HCT116 (cell line): ENCODE data around the gene TIMM10. TPM values are rescaled to one million over a fixed set of nuclear protein-coding genes. Genes with fewer than 3 reads are reported as not detected.

Experiments
- ATAC-seq: fragments of 200-7000 bp; cut with Tn5 transposase; 2 replicates; pipeline ENCODE4 v1.9.1; 2020; ENCODE audit warnings: mild to moderate bottlenecking, moderate library complexity
- BruUV-seq: library from RNA; stranded (reverse); fragments of 400-500 nt; replicated peaks from 2 replicates; lab custom pipeline; 2021; lab: Mats Ljungman, UMichigan
- CTCF ChIA-PET: fragments of 300-600 bp; sonication (Branson Sonifier 250); formaldehyde crosslinking; loops from one replicate; lab custom pipeline; 2021; ENCODE audit warnings: antibody characterized with exemption; lab: Charles Lee
- POLR2A ChIA-PET: fragments of 300-600, 350-600 bp; sonication (Branson Sonifier 250); formaldehyde crosslinking; loops from one replicate; lab custom pipeline; 2021; ENCODE audit warnings: antibody characterized with exemption; lab: Charles Lee
- RAD21 ChIA-PET, 2 experiments: fragments of 300-600 bp; sonication (Branson Sonifier 250); formaldehyde crosslinking; loops; one replicate each; lab custom pipeline; 2023; ENCODE audit warnings: low total read pairs in 2 of 2; ENCODE audit not compliant: uncharacterized antibody in 2 of 2, unreplicated experiment in 2 of 2, low non-redundant PET in 1 of 2; lab: Charles Lee
- DNase-seq: peaks from one replicate; pipeline ENCODE4 v3.0.0-alpha.2; 2010; ENCODE audit warnings: low read depth, low spot score
- H2AFZ ChIP-seq: fragments of 200-600 bp; shearing (Covaris generic), sonication (generic); 2 replicates; pipeline ENCODE4 v1.6.1; 2017; ENCODE audit warnings: low read depth, mixed run types, mixed read lengths, antibody characterized with exemption, low read length; ENCODE audit not compliant: poor library complexity, severe bottlenecking
- H3K27ac ChIP-seq: 2 replicates; pipeline ENCODE4 v1.5.1; 2012; ENCODE audit warnings: low read depth, low read length
- H3K27me3 ChIP-seq: fragments of 200-600 bp; sonication (generic); 2 replicates; pipeline ENCODE4 v1.6.1; 2016; ENCODE audit warnings: mixed run types, low read length, mixed read lengths; ENCODE audit not compliant: insufficient read depth
- H3K36me3 ChIP-seq, 2 experiments: fragments of 200-500 bp in 1 of 2; fragments of 200-600 bp in 1 of 2; sonication (Bioruptor generic) in 1 of 2; sonication (generic) in 1 of 2; 2 replicates each; pipeline versions ENCODE4 v1.5.1 to v1.6.1; 2014 to 2016; ENCODE audit warnings: low read length in 2 of 2, inconsistent platforms in 1 of 2, mixed read lengths in 1 of 2, mixed run types in 1 of 2; ENCODE audit not compliant: insufficient read depth in 2 of 2, control insufficient read depth in 1 of 2
- H3K4me1 ChIP-seq, 2 experiments: fragments of 200-600 bp in 1 of 2; sonication (generic) in 1 of 2; 2 replicates each; pipeline versions ENCODE4 v1.5.1 to v1.6.1; 2012 to 2017; ENCODE audit warnings: low read length in 2 of 2, inconsistent platforms in 1 of 2, mild to moderate bottlenecking in 1 of 2, mixed read lengths in 1 of 2, mixed run types in 1 of 2, moderate library complexity in 1 of 2; ENCODE audit not compliant: insufficient read depth in 2 of 2, control insufficient read depth in 1 of 2
- H3K4me2 ChIP-seq: fragments of 200-600 bp; sonication (generic); 2 replicates; pipeline ENCODE4 v1.6.1; 2017; ENCODE audit warnings: mixed run types, low read length, mixed read lengths
- H3K4me3 ChIP-seq, 2 experiments: fragments of 200-600 bp in 1 of 2; sonication (generic) in 1 of 2; replicated peaks in 1 of 2; 2 replicates each; pipeline ENCODE4 v1.5.1; 2011 to 2016; ENCODE audit warnings: low read length in 2 of 2, control low read depth in 1 of 2, low read depth in 1 of 2, mild to moderate bottlenecking in 1 of 2, mixed read lengths in 1 of 2, mixed run types in 1 of 2
- H3K79me2 ChIP-seq: fragments of 200-600 bp; sonication (generic); 2 replicates; pipeline ENCODE4 v1.6.1; 2017; ENCODE audit warnings: mild to moderate bottlenecking, mixed run types, low read length, moderate library complexity, mixed read lengths; ENCODE audit not compliant: insufficient read depth
- H3K9ac ChIP-seq: fragments of 200-600 bp; sonication (generic); 2 replicates; pipeline ENCODE4 v1.6.1; 2016; ENCODE audit warnings: low read length, mixed read lengths
- H3K9me2 ChIP-seq: fragments of 200-600 bp; sonication (generic), shearing (Covaris generic); 2 replicates; pipeline ENCODE4 v1.6.1; 2017; ENCODE audit warnings: mixed run types, mild to moderate bottlenecking, moderate library complexity; ENCODE audit not compliant: insufficient read depth
- H3K9me3 ChIP-seq, 2 experiments: fragments of 200-500 bp in 1 of 2; fragments of 200-600 bp in 1 of 2; sonication (Bioruptor generic) in 1 of 2; sonication (generic) in 1 of 2; 2 replicates each; pipeline ENCODE4 v1.6.1; 2014 to 2017; ENCODE audit warnings: low read length in 2 of 2, mixed read lengths in 2 of 2, inconsistent platforms in 1 of 2, low read depth in 1 of 2, mild to moderate bottlenecking in 1 of 2, mixed run types in 1 of 2, moderate library complexity in 1 of 2; ENCODE audit not compliant: control insufficient read depth in 1 of 2, insufficient read depth in 1 of 2
- H4K20me1 ChIP-seq: fragments of 200-600 bp; sonication (generic), shearing (Covaris generic); 2 replicates; pipeline ENCODE4 v1.6.1; 2017; ENCODE audit warnings: mixed run types, mild to moderate bottlenecking, moderate library complexity; ENCODE audit not compliant: insufficient read depth
- CEBPB ChIP-seq: IDR thresholded peaks from 2 replicates; pipeline ENCODE4 v1.6.1; 2012; ENCODE audit warnings: low read depth
- EZH2 ChIP-seq: fragments of 200-600 bp; sonication (generic); IDR thresholded peaks from 2 replicates; pipeline ENCODE4 v1.6.1; 2017; ENCODE audit warnings: antibody characterized with exemption, mixed run types
- EZH2phosphoT487 ChIP-seq: fragments of 200-600 bp; IDR thresholded peaks from 2 replicates; pipeline ENCODE4 v1.6.1; 2018; ENCODE audit warnings: antibody characterized with exemption, borderline replicate concordance
- FOSL1 ChIP-seq: IDR thresholded peaks from 2 replicates; pipeline ENCODE4 v1.6.1; 2012; ENCODE audit warnings: low read depth
- JUND ChIP-seq: IDR thresholded peaks from 2 replicates; pipeline ENCODE4 v1.6.1; 2012
- POLR2A ChIP-seq: IDR thresholded peaks from 2 replicates; pipeline ENCODE4 v1.7.0; 2011; ENCODE audit warnings: borderline replicate concordance; ENCODE audit not compliant: insufficient read depth, insufficient read length; ENCODE audit errors: extremely low read depth
- RAD21 ChIP-seq: IDR thresholded peaks from 2 replicates; pipeline ENCODE4 v1.6.1; 2012; ENCODE audit warnings: low read depth, mild to moderate bottlenecking
- SP1 ChIP-seq: IDR thresholded peaks from 2 replicates; pipeline ENCODE4 v1.6.1; 2012; ENCODE audit warnings: low read depth
- YY1 ChIP-seq: IDR thresholded peaks from 2 replicates; pipeline ENCODE4 v1.6.1; 2011; ENCODE audit warnings: low read length, low read depth, moderate library complexity, mild to moderate bottlenecking; ENCODE audit not compliant: insufficient replicate concordance; ENCODE audit errors: extremely low read depth
- ZNF274 ChIP-seq: fragments of 200-500 bp; sonication (Bioruptor generic); IDR thresholded peaks from 2 replicates; pipeline ENCODE4 v1.6.1; 2014; ENCODE audit warnings: mild to moderate bottlenecking, low read depth, low read length, inconsistent platforms
- intact Hi-C: fragments of 100-400 bp; cut with micrococcal nuclease; formaldehyde crosslinking; loops from 2 replicates; pipeline ENCODE4 v1.10.0; 2022
- total RNA-seq: library from RNA; stranded (reverse); gene quantifications from one replicate; pipeline ENCODE4 v1.2.1, GENCODE V29; 2021; ENCODE audit not compliant: unreplicated experiment
- TF ChIP-seq, protein P1 (sequence below): IDR thresholded peaks from 2 replicates; pipeline ENCODE4 v1.6.1; 2012
- TF ChIP-seq, protein P2 (sequence below): IDR thresholded peaks from 2 replicates; pipeline ENCODE4 v1.6.1; 2012; ENCODE audit warnings: low read depth
- TF ChIP-seq, protein P3 (sequence below): IDR thresholded peaks from 2 replicates; pipeline ENCODE4 v1.6.1; 2012
- TF ChIP-seq, protein P4 (sequence below): IDR thresholded peaks from 2 replicates; pipeline ENCODE4 v1.6.1; 2011; ENCODE audit warnings: mild to moderate bottlenecking, low read length, moderate library complexity; ENCODE audit not compliant: insufficient replicate concordance; ENCODE audit errors: extremely low read depth

Gene TIMM10
- total RNA-seq, 1 experiment from 2014 or later = 65.6 TPM

DNA sequence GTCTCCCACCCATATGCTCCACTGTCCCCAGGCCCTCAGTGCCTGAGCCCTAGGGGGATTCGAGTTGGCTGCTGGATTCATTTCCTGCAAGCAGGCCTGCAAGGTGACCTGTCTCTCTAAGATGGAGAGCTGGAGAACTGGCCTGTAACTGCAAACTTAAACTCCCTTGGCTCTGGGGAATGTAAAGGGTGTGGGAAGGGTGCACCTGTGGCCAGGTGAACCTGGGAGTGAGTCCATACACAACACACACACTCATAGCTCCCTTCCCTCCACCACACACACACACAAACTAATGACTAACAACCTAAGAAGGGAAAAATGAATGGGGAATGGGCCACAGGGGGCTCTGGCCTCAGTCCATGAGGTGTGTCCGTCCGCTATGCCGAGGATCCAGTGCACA lies 21.4 kb upstream of the TIMM10 start:
- Histone ChIP-seq H3K27ac (no peak overlapping the region), H3K36me3 (peaks cover 0 to 4% of the 10 kb centered on the region in 2 experiments; a peak in 2 of 4 replicates), H3K4me2 (no peak overlapping the region), H2AFZ (no peak overlapping the region), H3K9me2 (no peaks in the 10 kb centered on the region), H3K9ac (no peak overlapping the region), H3K79me2 (no peaks in the 10 kb centered on the region), H4K20me1 (no peaks in the 10 kb centered on the region), H3K4me1 (peaks cover 0 to 14% of the 10 kb centered on the region in 2 experiments; a peak in 3 of 4 replicates), H3K27me3 (no peaks in the 10 kb centered on the region), H3K4me3 (no peak overlapping the region), H3K9me3 (no peaks in the 10 kb centered on the region)
- ATAC-seq = no peak
- TF ChIP-seq CEBPB (no peak), EZH2 (no peak), ZNF274 (no peak)
- CTCF ChIA-PET = no interaction called here
- no peak for DNase-seq
- POLR2A ChIA-PET = no interaction called here
- intact Hi-C loops = no loop called here
- TSS peak; percentile 41 for BruUV-seq
- RAD21 ChIA-PET = interaction anchor here in 1 of 2 experiments (0.6 kb wide), 1 partner anchor 92 kb away, joined by 3 read pairs; no protein-coding TSS in a partner anchor

DNA sequence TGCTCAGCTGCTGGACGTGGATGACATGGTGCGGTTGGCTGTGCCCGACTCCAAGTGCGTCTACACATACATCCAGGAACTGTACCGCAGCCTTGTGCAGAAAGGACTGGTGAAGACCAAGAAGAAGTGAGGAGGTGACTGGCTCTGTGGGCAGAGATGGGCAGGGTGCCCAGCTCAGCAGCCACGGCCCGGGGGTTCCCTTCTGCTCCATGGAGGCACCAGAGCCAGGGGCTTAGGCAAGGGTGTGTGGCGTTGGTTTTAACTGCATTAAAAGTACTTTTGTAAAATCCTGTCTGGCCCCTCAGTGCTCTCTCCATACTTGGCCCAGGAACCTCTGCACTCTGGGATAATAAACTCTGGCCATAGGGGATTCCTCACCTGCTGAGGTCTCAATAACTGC lies 19.4 kb upstream of the TIMM10 start:
- CTCF ChIA-PET = interaction anchor here (1.4 kb wide), 1 partner anchor 18 kb away, joined by 3 read pairs; the partner anchor contains the start of gene UBE2L6
- ATAC-seq (no peak), DNase-seq (no peak)
- no TSS peak for BruUV-seq
- no peaks in the 10 kb centered on the region for H3K9me2 ChIP-seq
- H3K4me1 ChIP-seq = peaks cover 0 to 20% of the 10 kb centered on the region in 2 experiments; a peak in 3 of 4 replicates
- no peaks in the 10 kb centered on the region for H4K20me1 ChIP-seq
- no peak overlapping the region for H3K27ac ChIP-seq
- POLR2A ChIA-PET = no interaction called here
- no peak overlapping the region for H3K4me3 ChIP-seq
- RAD21 ChIA-PET = no interaction called here
- intact Hi-C loops = no loop called here
- H3K9me3 ChIP-seq = no peaks in the 10 kb centered on the region
- no peak overlapping the region for H2AFZ ChIP-seq
- no peaks in the 10 kb centered on the region for H3K27me3 ChIP-seq
- no peak overlapping the region for H3K9ac ChIP-seq
- H3K4me2 ChIP-seq = no peak overlapping the region
- no peaks in the 10 kb centered on the region for H3K79me2 ChIP-seq
- H3K36me3 ChIP-seq = peaks cover 0 to 2% of the 10 kb centered on the region in 2 experiments; a peak in 1 of 4 replicates
- TF ChIP-seq SP1 (no peak), POLR2A (no peak), YY1 (no peak), RAD21 (no peak), EZH2phosphoT487 (no peak), JUND (no peak), FOSL1 (no peak)
- TF ChIP-seq, protein P1, sequence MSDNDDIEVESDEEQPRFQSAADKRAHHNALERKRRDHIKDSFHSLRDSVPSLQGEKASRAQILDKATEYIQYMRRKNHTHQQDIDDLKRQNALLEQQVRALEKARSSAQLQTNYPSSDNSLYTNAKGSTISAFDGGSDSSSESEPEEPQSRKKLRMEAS = no peak
- TF ChIP-seq, protein P2, sequence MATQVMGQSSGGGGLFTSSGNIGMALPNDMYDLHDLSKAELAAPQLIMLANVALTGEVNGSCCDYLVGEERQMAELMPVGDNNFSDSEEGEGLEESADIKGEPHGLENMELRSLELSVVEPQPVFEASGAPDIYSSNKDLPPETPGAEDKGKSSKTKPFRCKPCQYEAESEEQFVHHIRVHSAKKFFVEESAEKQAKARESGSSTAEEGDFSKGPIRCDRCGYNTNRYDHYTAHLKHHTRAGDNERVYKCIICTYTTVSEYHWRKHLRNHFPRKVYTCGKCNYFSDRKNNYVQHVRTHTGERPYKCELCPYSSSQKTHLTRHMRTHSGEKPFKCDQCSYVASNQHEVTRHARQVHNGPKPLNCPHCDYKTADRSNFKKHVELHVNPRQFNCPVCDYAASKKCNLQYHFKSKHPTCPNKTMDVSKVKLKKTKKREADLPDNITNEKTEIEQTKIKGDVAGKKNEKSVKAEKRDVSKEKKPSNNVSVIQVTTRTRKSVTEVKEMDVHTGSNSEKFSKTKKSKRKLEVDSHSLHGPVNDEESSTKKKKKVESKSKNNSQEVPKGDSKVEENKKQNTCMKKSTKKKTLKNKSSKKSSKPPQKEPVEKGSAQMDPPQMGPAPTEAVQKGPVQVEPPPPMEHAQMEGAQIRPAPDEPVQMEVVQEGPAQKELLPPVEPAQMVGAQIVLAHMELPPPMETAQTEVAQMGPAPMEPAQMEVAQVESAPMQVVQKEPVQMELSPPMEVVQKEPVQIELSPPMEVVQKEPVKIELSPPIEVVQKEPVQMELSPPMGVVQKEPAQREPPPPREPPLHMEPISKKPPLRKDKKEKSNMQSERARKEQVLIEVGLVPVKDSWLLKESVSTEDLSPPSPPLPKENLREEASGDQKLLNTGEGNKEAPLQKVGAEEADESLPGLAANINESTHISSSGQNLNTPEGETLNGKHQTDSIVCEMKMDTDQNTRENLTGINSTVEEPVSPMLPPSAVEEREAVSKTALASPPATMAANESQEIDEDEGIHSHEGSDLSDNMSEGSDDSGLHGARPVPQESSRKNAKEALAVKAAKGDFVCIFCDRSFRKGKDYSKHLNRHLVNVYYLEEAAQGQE = no peak
- TF ChIP-seq, protein P3, sequence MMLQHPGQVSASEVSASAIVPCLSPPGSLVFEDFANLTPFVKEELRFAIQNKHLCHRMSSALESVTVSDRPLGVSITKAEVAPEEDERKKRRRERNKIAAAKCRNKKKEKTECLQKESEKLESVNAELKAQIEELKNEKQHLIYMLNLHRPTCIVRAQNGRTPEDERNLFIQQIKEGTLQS = no peak
- TF ChIP-seq, protein P4, sequence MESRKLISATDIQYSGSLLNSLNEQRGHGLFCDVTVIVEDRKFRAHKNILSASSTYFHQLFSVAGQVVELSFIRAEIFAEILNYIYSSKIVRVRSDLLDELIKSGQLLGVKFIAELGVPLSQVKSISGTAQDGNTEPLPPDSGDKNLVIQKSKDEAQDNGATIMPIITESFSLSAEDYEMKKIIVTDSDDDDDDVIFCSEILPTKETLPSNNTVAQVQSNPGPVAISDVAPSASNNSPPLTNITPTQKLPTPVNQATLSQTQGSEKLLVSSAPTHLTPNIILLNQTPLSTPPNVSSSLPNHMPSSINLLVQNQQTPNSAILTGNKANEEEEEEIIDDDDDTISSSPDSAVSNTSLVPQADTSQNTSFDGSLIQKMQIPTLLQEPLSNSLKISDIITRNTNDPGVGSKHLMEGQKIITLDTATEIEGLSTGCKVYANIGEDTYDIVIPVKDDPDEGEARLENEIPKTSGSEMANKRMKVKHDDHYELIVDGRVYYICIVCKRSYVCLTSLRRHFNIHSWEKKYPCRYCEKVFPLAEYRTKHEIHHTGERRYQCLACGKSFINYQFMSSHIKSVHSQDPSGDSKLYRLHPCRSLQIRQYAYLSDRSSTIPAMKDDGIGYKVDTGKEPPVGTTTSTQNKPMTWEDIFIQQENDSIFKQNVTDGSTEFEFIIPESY = no peak
